MG63 (cell line): ENCODE results near the gene CDH23. TPM values are rescaled to one million over a fixed set of nuclear protein-coding genes. Genes with fewer than 3 reads are reported as not detected.

Experiments
- DNase-seq: peaks from one replicate; pipeline ENCODE4 v3.0.0-alpha.2; 2020
- H3K27me3 ChIP-seq: fragments of 250-450 bp; sonication (Bioruptor Pico); 2 replicates; pipeline ENCODE4 v1.5.1; 2020; ENCODE audit warnings: mild to moderate bottlenecking, moderate library complexity
- H3K36me3 ChIP-seq: fragments of 250-450 bp; sonication (Bioruptor Pico); 2 replicates; pipeline ENCODE4 v1.5.1; 2020; ENCODE audit warnings: mild to moderate bottlenecking, moderate library complexity
- H3K4me3 ChIP-seq: fragments of 250-450 bp; sonication (Bioruptor Pico); 2 replicates; pipeline ENCODE4 v1.5.1; 2020; ENCODE audit warnings: mild to moderate bottlenecking, moderate library complexity
- H3K9me3 ChIP-seq: fragments of 250-450 bp; sonication (Bioruptor Pico); 2 replicates; pipeline ENCODE4 v1.5.1; 2020; ENCODE audit warnings: mild to moderate bottlenecking, moderate library complexity
- total RNA-seq: library from RNA; depleted of rRNA; stranded (reverse); fragments of >200 nt; shearing (Covaris generic); gene quantifications from 2 replicates; pipeline ENCODE4 v1.2.3, GENCODE V29; 2014; ENCODE audit warnings: low replicate concordance

CDH23 gene
- total RNA-seq, 1 experiment from 2014 or later = 0.07 TPM

DNA sequence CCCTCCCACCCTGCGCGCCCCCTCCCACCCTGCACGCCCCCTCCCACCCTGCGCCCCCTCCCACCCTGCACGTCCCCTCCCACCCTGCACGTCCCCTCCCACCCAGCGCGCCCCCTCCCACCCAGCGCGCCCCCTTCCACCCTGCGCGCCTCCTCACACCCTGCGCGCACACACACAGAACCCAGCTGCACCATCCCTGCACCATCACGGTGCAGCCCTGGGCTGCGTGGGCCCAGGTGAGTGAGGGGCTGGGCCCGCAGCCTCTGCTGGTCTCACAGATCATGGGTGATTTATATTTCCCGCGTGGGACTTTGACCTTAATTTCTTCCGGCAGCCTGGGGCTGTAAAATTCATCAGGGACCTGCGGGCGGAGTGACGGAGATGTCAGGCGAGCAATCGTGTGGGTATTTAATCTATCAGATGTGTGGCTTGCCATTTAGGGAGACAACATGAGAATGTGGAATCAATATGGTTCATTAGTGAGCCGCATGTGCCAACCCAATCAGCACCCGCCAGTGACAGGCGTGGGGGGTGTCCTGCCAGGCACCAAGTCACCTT is 265.1 kb downstream of the CDH23 start:
- Histone ChIP-seq H3K36me3 (no peaks in the 10 kb centered on the region), H3K4me3 (no peak overlapping the region), H3K9me3 (no peaks in the 10 kb centered on the region), H3K27me3 (no peaks in the 10 kb centered on the region)
- DNase-seq = no peak

DNA sequence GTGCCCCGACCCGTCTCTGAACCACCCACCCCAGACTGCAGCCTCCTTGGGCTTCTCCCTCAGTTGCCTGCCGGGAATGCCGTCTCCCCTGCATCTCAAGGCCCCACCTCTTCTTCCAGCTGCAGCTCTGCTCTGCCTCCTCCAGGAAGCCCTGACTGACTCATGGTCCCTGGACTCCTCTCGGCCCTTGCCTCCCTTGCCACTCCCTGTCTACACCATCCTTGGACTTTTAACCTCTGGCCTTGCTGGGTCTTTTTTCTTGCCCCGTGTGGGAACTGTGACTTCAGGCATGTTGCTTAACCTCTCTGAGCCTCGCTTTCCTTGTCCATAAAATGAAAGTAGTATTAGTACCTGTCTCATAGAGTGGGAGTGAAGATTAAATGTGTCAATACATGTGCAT is 266.6 kb downstream of the CDH23 start:
- no peaks in the 10 kb centered on the region for H3K9me3 ChIP-seq
- DNase-seq = no peak
- no peak overlapping the region for H3K4me3 ChIP-seq
- H3K27me3 ChIP-seq = no peaks in the 10 kb centered on the region
- H3K36me3 ChIP-seq = no peaks in the 10 kb centered on the region

DNA sequence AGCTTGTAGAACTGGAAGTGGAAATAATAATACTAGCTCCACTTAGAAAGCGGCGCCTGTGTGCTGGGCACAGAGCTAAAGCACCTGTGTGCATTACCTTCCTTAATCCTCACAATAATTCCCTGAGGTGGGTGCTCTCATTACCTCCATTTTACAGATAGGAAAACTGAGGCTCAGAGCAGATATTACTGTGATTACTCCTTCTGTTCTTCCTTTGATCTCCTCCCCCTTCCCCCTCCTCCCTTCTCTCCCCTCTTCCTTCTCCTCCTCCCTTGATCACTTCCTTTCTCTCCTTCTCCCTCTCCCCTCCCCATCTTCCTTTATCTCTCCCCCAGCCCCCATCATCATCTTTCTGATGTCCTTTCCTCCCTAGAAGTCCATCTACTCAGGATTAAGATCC is 267.9 kb downstream of the CDH23 start:
- Histone ChIP-seq H3K27me3 (no peaks in the 10 kb centered on the region), H3K4me3 (no peak overlapping the region), H3K36me3 (no peaks in the 10 kb centered on the region), H3K9me3 (no peaks in the 10 kb centered on the region)
- no peak for DNase-seq

DNA sequence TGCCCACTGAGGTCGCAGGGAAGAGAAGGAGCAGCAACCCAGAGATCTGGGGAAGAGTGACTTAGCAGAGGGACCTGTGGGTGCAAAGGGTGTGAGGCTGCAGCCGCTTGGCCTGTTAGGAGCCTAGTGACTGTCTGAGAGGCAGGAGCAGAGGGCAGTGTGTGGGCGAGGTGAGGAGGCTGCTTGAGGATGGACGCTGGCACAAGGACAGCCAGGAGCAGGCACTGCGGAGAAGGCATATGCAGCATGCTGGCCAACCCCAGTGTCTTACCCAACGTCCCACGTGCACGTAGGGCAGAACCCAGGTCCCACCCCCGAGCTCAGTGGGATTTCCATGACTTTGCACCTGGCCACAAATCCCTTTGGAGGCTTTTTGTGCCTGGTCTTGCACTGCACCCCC is 268.7 kb downstream of the CDH23 start:
- H3K27me3 ChIP-seq = no peaks in the 10 kb centered on the region
- no peak for DNase-seq
- no peaks in the 10 kb centered on the region for H3K36me3 ChIP-seq
- no peaks in the 10 kb centered on the region for H3K9me3 ChIP-seq
- H3K4me3 ChIP-seq = no peak overlapping the region

DNA sequence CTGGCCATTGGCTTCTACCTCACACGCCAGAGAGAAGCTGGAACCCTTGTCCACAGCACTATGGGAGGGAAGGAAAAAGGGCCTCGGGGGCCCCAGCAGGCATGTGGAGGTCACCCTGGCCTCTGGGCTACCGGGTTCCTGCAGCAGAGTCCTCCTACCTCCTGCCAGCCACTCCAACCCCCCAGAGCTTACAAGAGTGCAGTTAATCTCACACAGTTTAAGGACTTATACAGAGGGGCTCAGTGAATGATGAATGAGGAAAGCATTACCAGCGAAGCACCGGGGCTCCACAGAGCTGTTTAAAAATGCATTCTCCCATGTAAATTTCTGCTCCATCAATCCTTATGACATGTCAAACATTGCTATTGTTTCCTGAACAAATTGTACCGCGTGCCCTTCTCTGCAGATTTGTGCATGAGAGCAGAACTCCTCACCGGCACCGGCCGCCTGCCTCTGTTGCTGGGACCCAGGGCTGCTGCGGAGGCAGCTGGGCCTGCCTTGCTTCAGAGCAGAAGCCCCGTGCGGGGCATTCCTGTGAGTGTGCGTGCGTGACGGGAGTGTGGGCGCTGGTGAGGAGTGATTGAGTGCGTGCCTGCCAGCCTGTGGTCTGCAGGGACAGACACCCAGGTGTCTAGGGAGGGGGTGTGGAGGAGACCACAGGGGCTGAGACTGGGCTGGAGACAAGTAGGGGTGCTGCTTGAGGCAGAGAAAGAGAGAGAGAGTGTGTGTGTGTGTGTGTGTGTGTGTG is 270.1 kb downstream of the CDH23 start:
- H3K9me3 ChIP-seq = no peaks in the 10 kb centered on the region
- no peak for DNase-seq
- no peak overlapping the region for H3K4me3 ChIP-seq
- H3K27me3 ChIP-seq = no peaks in the 10 kb centered on the region
- no peaks in the 10 kb centered on the region for H3K36me3 ChIP-seq

DNA sequence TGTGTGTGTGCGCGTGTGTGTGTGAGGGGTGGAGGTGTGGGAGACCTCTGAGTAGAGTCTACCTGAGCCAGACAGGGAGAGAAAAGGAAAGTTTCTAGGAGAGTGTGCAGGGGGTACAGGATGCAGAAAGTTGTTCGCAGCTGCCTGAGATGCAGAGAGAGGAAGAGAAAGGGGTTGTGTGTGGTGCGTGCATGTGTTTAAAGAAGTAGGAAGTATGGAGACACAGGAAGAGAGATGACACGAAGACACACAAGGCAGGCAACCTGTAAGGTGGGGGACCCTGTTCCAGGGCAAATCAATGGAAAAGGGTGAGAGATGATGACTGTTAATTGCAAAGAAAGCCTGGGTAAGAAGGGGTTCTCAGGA is 270.6 kb downstream of the CDH23 start:
- Histone ChIP-seq H3K9me3 (no peaks in the 10 kb centered on the region), H3K27me3 (no peaks in the 10 kb centered on the region), H3K36me3 (no peaks in the 10 kb centered on the region), H3K4me3 (no peak overlapping the region)
- no peak for DNase-seq

DNA sequence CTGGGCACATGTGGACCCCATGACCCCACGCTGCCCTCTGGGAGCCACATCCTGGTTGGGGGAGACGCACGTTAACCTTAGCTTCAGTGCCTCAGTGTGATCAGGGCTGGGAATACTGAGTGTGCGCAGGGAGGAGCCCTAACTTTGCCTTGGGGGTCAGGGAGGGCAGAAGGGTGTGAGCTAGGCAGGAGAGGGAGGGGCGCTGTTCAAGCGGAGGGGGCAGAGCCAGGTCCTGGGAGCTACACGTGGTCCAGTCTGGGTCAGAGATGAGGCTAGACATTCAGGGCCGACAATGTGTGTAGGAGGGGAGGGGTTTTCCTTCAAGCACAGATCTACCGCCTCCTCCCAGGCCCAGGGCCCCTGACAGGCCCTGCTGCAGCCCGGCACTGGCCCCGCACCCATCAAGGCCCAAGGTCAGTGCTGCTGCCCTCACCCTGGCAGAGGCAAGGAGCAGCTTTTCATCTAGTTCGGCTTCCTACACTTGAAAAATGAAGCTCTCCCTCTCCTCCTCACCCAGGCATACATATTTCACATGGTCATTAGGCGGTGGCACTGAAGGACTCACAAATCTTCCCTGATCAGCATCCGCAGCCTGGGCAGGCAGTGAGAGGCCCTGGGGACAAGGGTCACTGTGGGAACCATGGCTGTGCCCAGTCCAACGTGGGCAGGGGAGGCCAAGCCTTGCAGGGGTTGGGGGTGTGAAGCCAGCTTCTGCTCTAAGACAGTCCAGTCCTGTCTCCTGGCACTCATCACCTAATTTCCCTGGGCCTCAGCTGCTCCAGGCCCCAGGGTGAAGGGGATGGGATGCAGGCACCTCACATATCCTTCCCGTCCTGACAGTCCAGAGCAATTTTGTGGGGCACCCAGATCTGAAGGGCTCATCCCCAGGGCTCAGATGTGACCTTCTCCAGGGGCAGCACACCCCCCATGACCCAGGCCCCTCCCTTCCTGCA is 275.6 kb downstream of the CDH23 start:
- Histone ChIP-seq H3K36me3 (no peaks in the 10 kb centered on the region), H3K27me3 (no peaks in the 10 kb centered on the region), H3K4me3 (no peak overlapping the region), H3K9me3 (no peaks in the 10 kb centered on the region)
- no peak for DNase-seq

DNA sequence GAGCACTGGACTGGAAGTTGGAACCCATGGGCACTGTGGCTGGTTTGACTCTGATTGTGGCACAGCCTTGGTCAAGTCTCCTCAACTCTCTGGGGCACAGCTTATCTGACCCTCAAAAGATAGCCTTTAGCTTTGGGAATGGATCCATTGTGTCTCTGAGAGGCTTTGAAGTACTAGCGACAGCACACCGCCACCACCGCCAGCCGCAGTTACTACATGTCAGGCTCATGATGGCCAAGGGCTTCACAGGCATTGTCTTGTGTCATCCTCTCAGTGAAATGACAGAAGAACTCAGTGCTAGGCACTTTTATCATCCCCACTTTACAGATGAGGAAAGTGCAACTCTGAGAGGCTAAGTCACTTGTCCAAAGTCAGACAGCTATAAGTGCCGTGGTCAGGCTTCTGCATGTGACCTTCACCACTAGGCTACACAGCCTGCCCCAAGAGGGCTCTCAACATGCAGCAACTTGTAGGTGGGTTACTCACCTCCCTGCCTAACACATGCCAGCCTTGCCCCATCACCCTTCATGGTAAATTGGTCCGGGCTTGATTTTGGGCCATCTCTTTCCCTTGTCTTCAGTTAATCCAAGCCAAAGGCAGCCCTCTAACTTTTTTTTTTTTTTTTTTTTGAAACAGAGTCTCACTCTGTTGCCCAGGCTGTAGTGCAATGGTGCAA is 278.7 kb downstream of the CDH23 start:
- Histone ChIP-seq H3K36me3 (no peaks in the 10 kb centered on the region), H3K9me3 (no peaks in the 10 kb centered on the region), H3K4me3 (no peak overlapping the region), H3K27me3 (no peaks in the 10 kb centered on the region)
- DNase-seq = no peak

DNA sequence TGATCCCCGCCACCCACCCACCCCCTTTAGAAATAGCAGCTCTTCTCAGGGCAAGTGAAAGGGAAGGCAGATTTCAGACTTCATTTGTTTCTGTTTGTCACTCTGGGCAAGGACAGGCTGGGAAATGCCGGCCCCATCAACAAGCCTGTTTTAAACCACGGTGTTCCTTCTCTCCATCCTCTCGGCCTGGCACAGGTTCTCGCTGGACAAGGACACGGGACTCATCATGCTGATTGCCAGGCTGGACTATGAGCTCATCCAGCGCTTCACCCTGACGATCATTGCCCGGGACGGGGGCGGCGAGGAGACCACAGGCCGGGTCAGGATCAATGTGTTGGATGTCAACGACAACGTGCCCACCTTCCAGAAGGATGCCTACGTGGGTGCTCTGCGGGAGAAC is 280.5 kb downstream of the CDH23 start:
- no peak for DNase-seq
- no peak overlapping the region for H3K4me3 ChIP-seq
- H3K9me3 ChIP-seq = no peaks in the 10 kb centered on the region
- H3K27me3 ChIP-seq = no peaks in the 10 kb centered on the region
- no peaks in the 10 kb centered on the region for H3K36me3 ChIP-seq

DNA sequence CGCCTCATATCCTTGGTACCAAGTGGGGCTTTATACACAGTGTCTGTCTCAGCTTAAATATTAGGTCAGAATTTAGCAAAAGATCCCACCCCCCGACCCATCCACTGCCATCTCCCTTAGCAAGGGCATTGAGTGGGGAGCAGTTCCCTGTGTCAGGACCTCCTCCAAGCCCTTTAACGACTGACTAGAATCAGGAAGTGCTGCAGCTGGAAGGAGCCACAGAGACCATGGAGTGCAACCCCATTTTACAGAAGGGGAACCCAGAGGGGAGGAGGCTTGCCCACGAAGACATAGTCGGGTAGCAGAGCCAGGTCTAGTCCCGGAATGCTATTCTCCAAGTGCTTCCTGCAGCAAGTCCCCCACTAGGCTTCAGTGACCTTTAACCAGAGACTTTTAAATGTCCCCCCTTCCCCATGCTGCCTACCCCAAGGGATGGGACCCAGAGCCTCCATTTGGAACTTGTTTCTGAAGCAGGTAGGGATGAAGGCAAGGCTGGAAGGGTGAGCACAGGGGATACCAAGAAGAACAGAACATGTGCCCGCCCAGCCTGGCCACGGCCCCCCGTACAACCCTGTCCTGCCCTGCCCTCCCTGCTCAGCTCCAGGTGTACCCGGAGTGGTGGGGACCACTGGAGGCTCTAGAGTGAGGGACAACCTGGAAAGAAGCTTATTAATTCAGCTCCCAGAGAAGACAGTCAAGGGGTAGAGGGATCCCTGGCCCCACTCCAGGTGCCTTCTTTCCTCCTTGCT is 281.5 kb downstream of the CDH23 start:
- H3K4me3 ChIP-seq = no peak overlapping the region
- DNase-seq = no peak
- no peaks in the 10 kb centered on the region for H3K27me3 ChIP-seq
- no peaks in the 10 kb centered on the region for H3K9me3 ChIP-seq
- no peaks in the 10 kb centered on the region for H3K36me3 ChIP-seq

DNA sequence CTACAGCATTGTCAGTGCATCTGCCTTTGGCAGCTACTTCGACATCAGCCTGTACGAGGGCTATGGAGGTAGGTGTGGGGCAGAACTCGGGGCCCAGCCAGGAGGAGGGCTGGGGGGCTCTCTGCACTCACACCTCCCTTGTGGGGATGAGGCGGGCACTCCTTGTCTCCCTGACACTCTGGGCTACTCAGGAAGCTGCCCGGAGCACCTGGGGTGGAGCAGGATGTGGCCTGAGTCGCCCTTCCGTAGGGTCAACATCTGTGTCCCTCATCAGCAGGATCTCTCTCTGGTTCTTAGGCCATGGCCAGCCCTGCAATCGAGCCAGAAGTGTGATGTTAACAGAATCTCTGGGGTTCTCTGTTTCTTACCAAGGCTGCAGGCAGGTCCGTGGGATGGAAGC is 282.7 kb downstream of the CDH23 start:
- Histone ChIP-seq H3K4me3 (no peak overlapping the region), H3K9me3 (no peaks in the 10 kb centered on the region), H3K36me3 (no peaks in the 10 kb centered on the region), H3K27me3 (no peaks in the 10 kb centered on the region)
- DNase-seq = no peak

DNA sequence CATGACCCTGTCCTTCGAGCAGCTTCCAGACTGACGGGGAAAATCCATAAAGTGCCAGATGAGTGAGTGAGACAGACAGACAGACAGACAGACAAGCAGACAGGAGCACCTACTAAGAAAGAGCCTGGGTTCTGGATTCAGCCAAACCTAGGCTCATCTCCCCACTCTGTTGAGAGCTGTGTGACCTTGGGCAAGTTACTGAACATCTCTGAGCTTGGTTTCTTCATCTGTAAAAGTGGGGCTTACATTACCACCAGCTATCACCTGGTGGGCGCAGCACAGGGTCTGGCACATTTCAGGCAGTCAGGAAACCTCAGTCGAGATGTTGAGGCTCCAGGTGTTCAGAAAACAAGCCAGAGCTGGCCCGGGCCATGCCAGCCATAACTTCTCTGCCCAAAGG is 285.3 kb downstream of the CDH23 start:
- no peaks in the 10 kb centered on the region for H3K36me3 ChIP-seq
- H3K9me3 ChIP-seq = no peaks in the 10 kb centered on the region
- H3K27me3 ChIP-seq = no peaks in the 10 kb centered on the region
- no peak overlapping the region for H3K4me3 ChIP-seq
- DNase-seq = no peak

DNA sequence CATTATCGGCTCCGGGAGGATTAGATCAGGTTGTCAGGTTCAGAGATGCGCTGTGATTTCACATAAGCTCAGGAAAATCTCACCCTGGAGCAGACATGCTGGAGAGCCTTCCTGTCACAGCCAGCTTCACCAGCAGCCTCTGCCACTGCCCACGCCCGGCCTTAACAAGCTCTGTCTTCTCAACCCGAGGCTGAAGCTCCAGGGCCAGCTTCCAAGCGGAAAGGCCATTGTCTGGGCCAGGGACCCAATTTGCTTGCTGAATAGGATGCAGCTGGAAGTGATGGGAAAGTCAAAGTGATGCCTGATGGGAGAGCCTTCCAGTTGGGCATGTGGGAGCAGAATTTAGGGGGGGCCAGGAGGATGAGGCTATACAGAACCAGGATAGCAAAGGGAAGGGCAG is 286.6 kb downstream of the CDH23 start:
- H3K36me3 ChIP-seq = no peaks in the 10 kb centered on the region
- DNase-seq = no peak

DNA sequence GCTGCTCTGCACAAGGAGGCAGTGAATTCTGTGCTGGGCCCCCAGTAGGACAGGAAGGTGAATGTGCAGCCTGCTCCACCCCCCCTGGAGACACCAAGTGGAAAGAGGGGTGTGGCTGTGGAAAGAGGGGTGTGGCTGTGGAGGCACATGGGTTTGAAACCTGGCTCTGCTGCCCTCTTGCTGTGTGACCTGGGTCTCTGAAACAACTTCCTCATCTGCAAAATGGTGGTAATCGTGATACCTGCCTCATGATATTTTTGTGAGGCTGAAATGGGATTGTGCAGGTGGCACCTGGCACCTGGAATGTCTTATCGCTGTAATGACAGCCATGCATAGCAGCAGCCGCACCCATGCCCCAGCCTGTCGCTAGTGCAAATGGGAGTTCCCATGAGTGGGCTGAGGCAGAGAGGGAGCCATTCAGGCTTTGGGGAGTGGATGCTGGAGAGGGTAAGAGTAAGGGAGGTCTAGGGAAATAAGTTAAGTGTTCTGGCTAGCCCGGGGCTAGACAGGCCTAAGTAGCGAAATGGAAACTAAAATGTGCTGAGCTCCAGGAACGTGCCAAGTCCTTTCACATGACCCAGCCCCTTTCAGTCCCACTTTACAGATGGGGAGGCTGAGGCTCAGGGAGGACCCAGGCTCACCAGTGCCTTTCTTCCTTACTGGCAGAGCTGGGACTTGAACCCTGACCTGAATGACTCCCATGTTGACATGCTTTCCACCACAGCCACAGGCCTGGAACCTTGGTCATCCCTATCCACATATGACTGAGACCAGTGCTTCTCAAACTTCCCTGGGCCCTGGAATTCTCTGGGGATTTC is 287.8 kb downstream of the CDH23 start:
- Histone ChIP-seq H3K27me3 (no peaks in the 10 kb centered on the region), H3K9me3 (no peaks in the 10 kb centered on the region), H3K4me3 (no peak overlapping the region), H3K36me3 (no peaks in the 10 kb centered on the region)
- DNase-seq = peak; percentile 20

More for the DNA sequence above, 286.6 kb downstream of the CDH23 start:
- Histone ChIP-seq H3K27me3 (no peaks in the 10 kb centered on the region), H3K9me3 (no peaks in the 10 kb centered on the region), H3K4me3 (no peak overlapping the region)

DNA sequence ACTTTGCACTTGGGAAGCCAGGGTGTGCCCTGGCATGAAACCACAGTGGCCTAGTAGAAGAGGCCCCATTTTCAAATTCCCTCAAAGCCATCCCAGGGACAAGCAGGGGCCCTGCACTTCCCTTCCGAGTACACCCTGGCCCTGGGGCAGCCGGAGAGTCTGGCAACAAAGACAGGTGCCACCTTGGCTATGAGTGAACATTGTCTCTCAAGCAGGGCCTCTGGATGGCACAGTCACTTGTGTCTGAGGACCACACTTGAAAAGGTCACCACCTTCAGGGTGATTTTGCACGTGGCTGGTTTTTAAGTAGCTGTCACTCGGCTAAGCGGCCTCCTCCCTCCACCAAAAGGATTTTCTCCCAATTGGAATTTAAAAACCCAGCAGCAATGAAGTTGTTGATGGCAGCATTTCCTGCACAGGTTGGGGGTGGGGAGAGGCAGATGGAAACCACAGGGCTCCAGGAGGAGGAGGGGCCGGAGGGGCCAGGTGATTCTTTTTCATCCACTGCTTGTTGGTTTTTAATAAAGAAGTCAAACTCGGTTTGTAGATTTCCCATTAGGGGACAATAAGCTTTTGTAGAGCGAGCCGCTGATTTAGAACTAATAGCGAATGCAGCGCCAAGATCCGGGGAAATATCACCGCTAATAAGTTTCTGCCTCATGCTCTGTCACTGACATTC is 289.0 kb downstream of the CDH23 start:
- no peak overlapping the region for H3K4me3 ChIP-seq
- H3K36me3 ChIP-seq = no peaks in the 10 kb centered on the region
- no peak for DNase-seq
- no peaks in the 10 kb centered on the region for H3K9me3 ChIP-seq
- H3K27me3 ChIP-seq = no peaks in the 10 kb centered on the region
